ENCODE results near the gene F5.

Gene F5

DNA sequence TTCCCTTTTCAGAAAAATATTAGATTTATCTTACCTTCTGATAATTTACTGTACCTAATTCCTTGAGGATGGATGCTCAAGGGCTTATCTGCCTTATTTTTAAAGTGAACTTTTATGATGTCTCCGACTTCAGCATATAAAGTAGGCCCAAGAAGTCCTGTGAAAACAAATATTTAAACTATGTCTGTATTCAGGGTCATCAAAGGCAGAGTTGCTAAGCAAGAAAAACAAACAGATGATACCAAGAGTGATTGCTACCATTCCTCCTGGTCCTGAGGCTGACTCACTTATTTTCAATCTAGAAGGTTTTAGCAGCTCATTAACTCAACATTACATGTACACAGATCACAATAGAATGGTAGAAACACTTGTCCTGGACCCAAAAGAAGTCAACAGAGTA, 14.1 kb downstream of the F5 start:
- Histone ChIP-seq H3K4me1 (ENCODE audit: control insufficient read depth, insufficient read depth, low read length, poor library complexity, severe bottlenecking) (peaks cover 6% of the 10 kb centered on the region), H3K27me3 (replicated peaks; ENCODE audit: control insufficient read depth, insufficient read depth, low read length, poor library complexity, severe bottlenecking) (no peaks in the 10 kb centered on the region), H3K27ac (ENCODE audit: insufficient read depth, low read length, poor library complexity, severe bottlenecking) (no peak overlapping the region), H3K4me3 (ENCODE audit: insufficient read depth, low read depth, low read length, poor library complexity, severe bottlenecking) (no peak overlapping the region), H3K9me3 (ENCODE audit: control insufficient read depth, low read length) (no peaks in the 10 kb centered on the region), H3K36me3 (ENCODE audit: control insufficient read depth, insufficient read depth, low read length) (no peaks in the 10 kb centered on the region)
- no peak for DNase-seq

- DNase-seq: no peak
- Histone ChIP-seq H3K9me3 (ENCODE audit: control insufficient read depth, low read length) (no peaks in the 10 kb centered on the region), H3K4me3 (ENCODE audit: insufficient read depth, low read depth, low read length, poor library complexity, severe bottlenecking) (no peak overlapping the region), H3K27me3 (replicated peaks; ENCODE audit: control insufficient read depth, insufficient read depth, low read length, poor library complexity, severe bottlenecking) (no peaks in the 10 kb centered on the region), H3K27ac (ENCODE audit: insufficient read depth, low read length, poor library complexity, severe bottlenecking) (no peak overlapping the region), H3K36me3 (ENCODE audit: control insufficient read depth, insufficient read depth, low read length) (no peaks in the 10 kb centered on the region), H3K4me1 (ENCODE audit: control insufficient read depth, insufficient read depth, low read length, poor library complexity, severe bottlenecking) (peaks cover 6% of the 10 kb centered on the region)
Measured at GRCh38 chr1:169571450-169571849, 14.8 kb downstream of the F5 start.

DNA sequence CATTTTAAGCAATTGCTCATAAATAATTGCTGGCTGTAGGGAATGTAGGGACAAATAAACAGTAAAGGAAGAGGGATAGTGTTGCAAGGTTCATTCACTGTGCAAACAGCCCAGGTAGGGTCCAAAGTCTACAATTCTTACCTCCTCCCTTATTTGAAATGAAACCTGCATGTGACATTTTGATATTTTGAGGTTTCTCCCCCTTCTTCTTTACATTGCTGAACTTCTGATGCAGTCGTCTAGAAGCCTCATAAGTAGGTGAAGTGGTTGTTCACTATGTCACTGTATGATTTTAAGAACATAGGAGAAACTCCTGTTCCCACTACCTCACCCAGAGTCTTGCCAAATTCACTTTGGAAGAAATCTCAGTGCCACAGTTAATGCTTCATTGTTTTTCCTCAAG, 16.1 kb downstream of the F5 start:
- no peaks in the 10 kb centered on the region for H3K9me3 ChIP-seq (ENCODE audit: control insufficient read depth, low read length)
- H3K4me1 ChIP-seq (ENCODE audit: control insufficient read depth, insufficient read depth, low read length, poor library complexity, severe bottlenecking): peaks cover 6% of the 10 kb centered on the region
- H3K27me3 ChIP-seq (replicated peaks; ENCODE audit: control insufficient read depth, insufficient read depth, low read length, poor library complexity, severe bottlenecking): no peaks in the 10 kb centered on the region
- no peak overlapping the region for H3K4me3 ChIP-seq (ENCODE audit: insufficient read depth, low read depth, low read length, poor library complexity, severe bottlenecking)
- no peak overlapping the region for H3K27ac ChIP-seq (ENCODE audit: insufficient read depth, low read length, poor library complexity, severe bottlenecking)
- no peaks in the 10 kb centered on the region for H3K36me3 ChIP-seq (ENCODE audit: control insufficient read depth, insufficient read depth, low read length)
- no peak for DNase-seq

DNA sequence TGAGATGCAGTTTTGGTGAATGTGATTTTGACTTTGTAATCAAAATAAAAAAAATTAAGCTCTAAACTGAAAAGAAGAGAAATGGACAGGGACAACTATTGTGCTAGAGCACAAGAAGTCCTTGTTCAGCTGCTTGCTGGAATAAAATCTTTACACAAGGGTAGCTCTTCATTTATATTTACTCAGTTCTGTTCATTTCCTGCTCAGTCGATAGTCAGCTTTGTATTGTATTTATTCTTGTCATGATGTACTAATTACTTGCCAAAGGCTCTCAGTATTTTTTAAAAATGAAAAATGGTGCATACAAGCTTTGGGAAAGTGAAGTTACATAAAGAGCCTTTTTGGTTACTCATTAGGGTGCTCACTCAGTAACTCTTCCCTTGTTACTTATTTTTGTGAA, 17.8 kb downstream of the F5 start:
- no peaks in the 10 kb centered on the region for H3K9me3 ChIP-seq (ENCODE audit: control insufficient read depth, low read length)
- H3K27me3 ChIP-seq (replicated peaks; ENCODE audit: control insufficient read depth, insufficient read depth, low read length, poor library complexity, severe bottlenecking): no peaks in the 10 kb centered on the region
- no peak for DNase-seq
- H3K4me3 ChIP-seq (ENCODE audit: insufficient read depth, low read depth, low read length, poor library complexity, severe bottlenecking): no peak overlapping the region
- no peak overlapping the region for H3K27ac ChIP-seq (ENCODE audit: insufficient read depth, low read length, poor library complexity, severe bottlenecking)
- peaks cover 6% of the 10 kb centered on the region for H3K4me1 ChIP-seq (ENCODE audit: control insufficient read depth, insufficient read depth, low read length, poor library complexity, severe bottlenecking)
- no peaks in the 10 kb centered on the region for H3K36me3 ChIP-seq (ENCODE audit: control insufficient read depth, insufficient read depth, low read length)

DNA sequence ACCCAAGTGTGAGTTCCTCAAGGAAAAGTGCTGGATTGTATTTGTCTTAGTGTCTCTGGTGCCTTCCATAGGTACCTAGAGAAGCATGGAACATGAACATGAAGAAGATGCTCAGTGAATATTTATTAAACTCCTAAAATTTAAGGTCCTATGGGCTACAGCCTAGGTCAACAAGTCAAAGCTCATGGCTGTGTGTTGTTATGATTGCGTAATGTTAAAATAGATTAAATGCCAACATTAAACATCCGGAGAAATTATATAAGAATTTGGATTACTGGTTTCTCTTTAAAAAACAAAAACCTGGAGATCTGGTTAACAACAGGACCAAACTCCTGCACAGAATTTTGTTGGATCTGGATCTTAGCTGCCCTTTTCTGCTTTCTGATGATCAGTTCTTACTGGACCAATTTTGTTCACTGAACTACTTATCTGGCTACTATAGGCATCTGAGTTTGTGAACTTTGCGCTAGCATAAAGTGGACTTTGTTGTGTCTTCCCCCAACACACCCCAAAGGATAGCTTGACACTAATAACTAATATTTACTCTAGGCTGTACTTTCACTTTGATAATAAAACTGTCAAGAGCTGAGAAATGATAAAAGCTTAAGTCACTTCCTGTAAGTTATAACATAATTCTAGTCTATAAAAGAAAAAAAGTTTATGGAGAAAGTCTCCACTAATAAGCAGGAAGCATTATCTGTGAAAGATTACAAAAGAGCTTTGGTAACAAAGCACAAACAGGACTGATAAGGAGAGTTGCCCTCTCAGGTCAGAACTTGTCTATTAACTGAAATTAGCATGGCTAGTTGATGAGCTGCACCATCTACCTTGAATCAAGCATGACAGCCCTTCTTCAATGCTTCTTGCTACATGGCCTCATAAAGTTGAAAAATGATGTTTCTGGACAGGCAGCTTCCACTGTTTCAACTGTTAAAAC, 20.7 kb downstream of the F5 start:
- H3K4me1 ChIP-seq (ENCODE audit: control insufficient read depth, insufficient read depth, low read length, poor library complexity, severe bottlenecking): no peaks in the 10 kb centered on the region
- no peaks in the 10 kb centered on the region for H3K27me3 ChIP-seq (replicated peaks; ENCODE audit: control insufficient read depth, insufficient read depth, low read length, poor library complexity, severe bottlenecking)
- no peak for DNase-seq
- no peaks in the 10 kb centered on the region for H3K36me3 ChIP-seq (ENCODE audit: control insufficient read depth, insufficient read depth, low read length)
- H3K4me3 ChIP-seq (ENCODE audit: insufficient read depth, low read depth, low read length, poor library complexity, severe bottlenecking): no peak overlapping the region
- no peaks in the 10 kb centered on the region for H3K9me3 ChIP-seq (ENCODE audit: control insufficient read depth, low read length)
- no peak overlapping the region for H3K27ac ChIP-seq (ENCODE audit: insufficient read depth, low read length, poor library complexity, severe bottlenecking)

GRCh38 chr1:169563650-169564049, 22.6 kb downstream of the F5 start:
- DNase-seq: no peak
- Histone ChIP-seq H3K36me3 (ENCODE audit: control insufficient read depth, insufficient read depth, low read length) (no peaks in the 10 kb centered on the region), H3K27ac (ENCODE audit: insufficient read depth, low read length, poor library complexity, severe bottlenecking) (no peak overlapping the region), H3K27me3 (replicated peaks; ENCODE audit: control insufficient read depth, insufficient read depth, low read length, poor library complexity, severe bottlenecking) (no peaks in the 10 kb centered on the region), H3K9me3 (ENCODE audit: control insufficient read depth, low read length) (no peaks in the 10 kb centered on the region), H3K4me1 (ENCODE audit: control insufficient read depth, insufficient read depth, low read length, poor library complexity, severe bottlenecking) (no peaks in the 10 kb centered on the region), H3K4me3 (ENCODE audit: insufficient read depth, low read depth, low read length, poor library complexity, severe bottlenecking) (no peak overlapping the region)

- Histone ChIP-seq H3K36me3 (ENCODE audit: control insufficient read depth, insufficient read depth, low read length) (no peaks in the 10 kb centered on the region), H3K9me3 (ENCODE audit: control insufficient read depth, low read length) (no peaks in the 10 kb centered on the region), H3K27me3 (replicated peaks; ENCODE audit: control insufficient read depth, insufficient read depth, low read length, poor library complexity, severe bottlenecking) (no peaks in the 10 kb centered on the region), H3K4me3 (ENCODE audit: insufficient read depth, low read depth, low read length, poor library complexity, severe bottlenecking) (no peak overlapping the region), H3K27ac (ENCODE audit: insufficient read depth, low read length, poor library complexity, severe bottlenecking) (no peak overlapping the region), H3K4me1 (ENCODE audit: control insufficient read depth, insufficient read depth, low read length, poor library complexity, severe bottlenecking) (no peaks in the 10 kb centered on the region)
- no peak for DNase-seq
Measured at GRCh38 chr1:169563019-169563615, 23.2 kb downstream of the F5 start.

- Histone ChIP-seq H3K4me1 (ENCODE audit: control insufficient read depth, insufficient read depth, low read length, poor library complexity, severe bottlenecking) (no peaks in the 10 kb centered on the region), H3K36me3 (ENCODE audit: control insufficient read depth, insufficient read depth, low read length) (no peaks in the 10 kb centered on the region), H3K4me3 (ENCODE audit: insufficient read depth, low read depth, low read length, poor library complexity, severe bottlenecking) (no peak overlapping the region), H3K27me3 (replicated peaks; ENCODE audit: control insufficient read depth, insufficient read depth, low read length, poor library complexity, severe bottlenecking) (no peaks in the 10 kb centered on the region), H3K27ac (ENCODE audit: insufficient read depth, low read length, poor library complexity, severe bottlenecking) (no peak overlapping the region), H3K9me3 (ENCODE audit: control insufficient read depth, low read length) (no peaks in the 10 kb centered on the region)
- DNase-seq: no peak
Measured at GRCh38 chr1:169561692-169562091, 24.6 kb downstream of the F5 start.

- H3K4me3 ChIP-seq (ENCODE audit: insufficient read depth, low read depth, low read length, poor library complexity, severe bottlenecking): no peak overlapping the region
- no peaks in the 10 kb centered on the region for H3K36me3 ChIP-seq (ENCODE audit: control insufficient read depth, insufficient read depth, low read length)
- H3K27ac ChIP-seq (ENCODE audit: insufficient read depth, low read length, poor library complexity, severe bottlenecking): no peak overlapping the region
- H3K27me3 ChIP-seq (replicated peaks; ENCODE audit: control insufficient read depth, insufficient read depth, low read length, poor library complexity, severe bottlenecking): no peaks in the 10 kb centered on the region
- no peaks in the 10 kb centered on the region for H3K4me1 ChIP-seq (ENCODE audit: control insufficient read depth, insufficient read depth, low read length, poor library complexity, severe bottlenecking)
- DNase-seq: no peak
- H3K9me3 ChIP-seq (ENCODE audit: control insufficient read depth, low read length): no peaks in the 10 kb centered on the region
Measured at GRCh38 chr1:169557131-169557530, 29.1 kb downstream of the F5 start.

DNA sequence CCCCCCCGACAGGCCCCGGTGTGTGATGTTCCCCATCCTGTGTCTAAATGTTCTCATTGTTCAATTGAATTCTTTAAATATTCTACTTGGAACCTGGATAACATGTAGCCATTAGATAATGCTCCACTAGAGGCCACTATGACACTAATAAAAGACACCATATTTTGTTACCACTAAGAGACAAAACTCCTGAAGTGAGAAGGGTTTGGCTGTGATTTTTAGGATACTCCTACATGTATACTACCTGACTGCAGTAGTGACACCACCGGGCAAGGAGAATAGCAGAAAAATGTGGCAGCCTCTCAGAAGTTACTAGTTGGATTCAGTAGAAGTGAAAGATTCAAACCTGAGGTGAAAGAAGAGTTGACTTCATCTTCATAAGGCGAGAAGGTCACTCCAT, 36.0 kb downstream of the F5 start:
- no peaks in the 10 kb centered on the region for H3K27me3 ChIP-seq (replicated peaks; ENCODE audit: control insufficient read depth, insufficient read depth, low read length, poor library complexity, severe bottlenecking)
- no peak for DNase-seq
- no peaks in the 10 kb centered on the region for H3K9me3 ChIP-seq (ENCODE audit: control insufficient read depth, low read length)
- H3K36me3 ChIP-seq (ENCODE audit: control insufficient read depth, insufficient read depth, low read length): no peaks in the 10 kb centered on the region
- no peak overlapping the region for H3K27ac ChIP-seq (ENCODE audit: insufficient read depth, low read length, poor library complexity, severe bottlenecking)
- H3K4me3 ChIP-seq (ENCODE audit: insufficient read depth, low read depth, low read length, poor library complexity, severe bottlenecking): no peak overlapping the region
- no peaks in the 10 kb centered on the region for H3K4me1 ChIP-seq (ENCODE audit: control insufficient read depth, insufficient read depth, low read length, poor library complexity, severe bottlenecking)

Data from effector memory CD4-positive, alpha-beta T cell (primary cell).